Glomerular visceral epithelial cell (primary cell): Measurements from ENCODE around the gene HES6.
"Not testable (repeated sequence)": the region's sequence is repeated elsewhere in the genome, so short reads cannot be mapped to it uniquely, and the experiment has no call there.

ENCODE experiments used
- DNase-seq: peaks from one replicate; pipeline ENCODE4 v3.0.0-alpha.2; 2016; ENCODE audit errors: extremely low spot score

Gene HES6

GRCh38 chr2:238273433-238273832 is 33.6 kb upstream of the HES6 start:
- not testable (repeated sequence) for DNase-seq

GRCh38 chr2:238272156-238272555 is 32.3 kb upstream of the HES6 start:
- no peak for DNase-seq

GRCh38 chr2:238271686-238272085 is 31.8 kb upstream of the HES6 start:
- not testable (repeated sequence) for DNase-seq

- DNase-seq: no peak
Observed at GRCh38 chr2:238271061-238271554, 31.3 kb upstream of the HES6 start.

GRCh38 chr2:238270606-238271005 is 30.8 kb upstream of the HES6 start:
- DNase-seq: no peak

- no peak for DNase-seq
Observed at GRCh38 chr2:238269741-238270140, 29.9 kb upstream of the HES6 start.

GRCh38 chr2:238267884-238268680 is 28.2 kb upstream of the HES6 start:
- no peak for DNase-seq

GRCh38 chr2:238267341-238267710 is 27.5 kb upstream of the HES6 start:
- peak; percentile 63 for DNase-seq

- DNase-seq: no peak
Observed at GRCh38 chr2:238265605-238266004, 25.8 kb upstream of the HES6 start.

GRCh38 chr2:238264072-238264460 is 24.2 kb upstream of the HES6 start:
- DNase-seq: no peak

- peak; percentile 94 for DNase-seq
Observed at GRCh38 chr2:238263204-238264071, 23.6 kb upstream of the HES6 start.

- DNase-seq: no peak
Observed at GRCh38 chr2:238262496-238263122, 22.8 kb upstream of the HES6 start.

- DNase-seq: no peak
Observed at GRCh38 chr2:238261718-238262375, 22.0 kb upstream of the HES6 start.

GRCh38 chr2:238260883-238261282 is 21.0 kb upstream of the HES6 start:
- DNase-seq: peak; percentile 97

- no peak for DNase-seq
Observed at GRCh38 chr2:238259061-238260020, 19.5 kb upstream of the HES6 start.

GRCh38 chr2:238257786-238258700 is 18.2 kb upstream of the HES6 start:
- DNase-seq: no peak

GRCh38 chr2:238256594-238257104 is 16.8 kb upstream of the HES6 start:
- peak; percentile 96 for DNase-seq

- DNase-seq: no peak
Observed at GRCh38 chr2:238256111-238256510, 16.3 kb upstream of the HES6 start.

GRCh38 chr2:238255636-238256035 is 15.8 kb upstream of the HES6 start:
- DNase-seq: no peak
